GM21529 (cell line): ENCODE data around the gene GABBR2.
"Not testable (repeated sequence)": the region's sequence is repeated elsewhere in the genome, so short reads cannot be mapped to it uniquely, and the experiment has no call there.

Experiments used
- ATAC-seq: cut with Tn5 transposase; IDR thresholded peaks from one replicate; pipeline ENCODE4 v1.9.1; 2021; ENCODE audit not compliant: unreplicated experiment

Gene GABBR2

DNA sequence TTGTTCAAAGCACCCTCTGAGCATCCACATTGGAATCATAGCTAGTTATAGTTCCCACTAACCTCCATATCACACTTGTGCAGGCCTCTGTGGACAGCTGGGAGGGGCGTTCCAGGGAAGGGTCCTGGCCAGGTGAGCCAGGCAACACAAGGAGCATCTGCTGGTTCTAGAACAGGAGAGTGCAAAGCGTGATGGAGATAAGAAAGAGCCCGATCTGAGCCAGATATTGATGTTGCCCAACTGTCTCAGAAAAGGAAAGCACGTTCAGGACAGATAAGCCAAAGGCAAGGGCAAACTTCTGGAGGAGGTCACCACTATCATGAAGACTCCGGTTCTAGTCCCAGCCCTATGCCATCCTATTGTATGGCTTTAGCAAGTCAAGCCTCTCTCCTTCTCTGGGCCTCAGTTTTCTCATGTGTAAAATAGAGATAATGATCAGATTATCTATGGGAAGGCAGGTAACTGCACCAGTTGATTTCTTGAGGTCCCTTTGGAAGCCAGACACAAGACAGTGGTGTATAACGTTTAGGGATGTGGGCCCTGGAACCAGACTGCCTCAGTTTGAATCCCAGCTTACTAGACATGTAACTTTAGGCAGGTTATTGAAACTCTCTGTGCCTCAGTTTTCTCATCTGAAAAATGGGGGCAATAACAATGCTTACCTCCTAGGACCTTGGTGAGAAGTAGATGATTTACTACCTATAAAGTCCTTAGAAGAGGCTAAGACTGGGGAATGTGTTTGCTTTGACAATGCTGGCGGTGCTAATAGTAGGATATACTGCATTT lies 19.8 kb downstream of the GABBR2 start:
- ATAC-seq, result no peak

DNA sequence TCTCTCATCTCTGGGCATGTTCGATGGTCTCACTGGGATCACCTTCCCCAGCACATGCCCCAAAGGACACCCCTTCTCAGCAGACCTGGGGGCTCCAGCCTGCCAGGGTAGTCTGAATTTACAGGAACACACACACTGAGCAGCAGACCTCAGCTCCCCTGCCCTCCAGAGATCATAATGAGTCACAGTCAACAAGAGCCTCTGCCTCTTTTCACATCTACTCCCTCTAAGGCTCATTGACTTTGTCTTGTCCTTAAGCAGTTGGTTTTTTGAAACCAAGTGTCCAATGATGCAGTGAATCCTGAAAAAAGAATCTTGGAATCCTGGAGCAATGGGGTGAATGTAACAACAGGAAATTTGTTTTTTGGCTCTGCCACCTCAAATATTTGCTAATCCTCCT lies 20.8 kb downstream of the GABBR2 start:
- ATAC-seq, result no peak

DNA sequence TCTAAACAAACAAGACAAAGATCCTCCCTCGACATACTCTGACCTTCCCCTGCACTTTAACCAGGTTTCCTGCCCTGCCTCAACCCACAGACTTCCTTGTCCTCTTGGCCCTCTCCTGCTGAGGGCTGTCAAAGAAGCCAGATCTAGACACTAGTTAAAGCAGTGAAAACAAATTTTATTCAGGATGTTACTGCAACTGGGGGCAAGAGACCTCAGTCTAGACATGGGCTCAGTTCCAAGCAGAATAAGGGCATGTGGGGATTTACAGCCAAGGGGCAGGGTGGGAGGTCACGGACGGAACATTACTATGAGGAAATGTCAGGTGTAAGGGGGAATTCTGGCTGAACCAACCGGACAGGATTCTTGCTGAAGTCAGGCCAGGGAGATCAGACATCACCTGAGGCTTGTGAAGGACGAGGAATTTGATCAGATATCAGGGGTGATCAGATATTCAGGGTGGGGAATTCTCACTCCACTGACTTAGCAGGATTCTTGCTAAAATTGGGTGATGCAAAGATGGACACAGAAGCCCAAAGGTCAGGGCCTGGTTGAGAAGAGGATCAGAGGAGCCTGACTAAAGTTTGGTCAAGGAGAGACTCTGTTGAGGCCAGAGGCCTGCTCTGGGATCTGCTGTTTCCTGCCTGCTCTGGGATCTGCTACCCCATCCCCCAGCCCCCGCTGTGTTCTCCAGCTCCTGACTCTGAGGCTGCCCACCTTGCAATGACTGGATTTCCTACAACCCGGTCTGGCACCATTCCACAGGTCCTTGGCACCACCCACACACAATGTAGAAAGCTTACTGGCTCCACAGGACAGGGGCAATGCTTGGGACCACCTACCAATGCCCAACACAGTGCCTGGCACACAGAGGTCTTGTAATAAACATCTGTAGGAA lies 21.5 kb downstream of the GABBR2 start:
- no peak for ATAC-seq

DNA sequence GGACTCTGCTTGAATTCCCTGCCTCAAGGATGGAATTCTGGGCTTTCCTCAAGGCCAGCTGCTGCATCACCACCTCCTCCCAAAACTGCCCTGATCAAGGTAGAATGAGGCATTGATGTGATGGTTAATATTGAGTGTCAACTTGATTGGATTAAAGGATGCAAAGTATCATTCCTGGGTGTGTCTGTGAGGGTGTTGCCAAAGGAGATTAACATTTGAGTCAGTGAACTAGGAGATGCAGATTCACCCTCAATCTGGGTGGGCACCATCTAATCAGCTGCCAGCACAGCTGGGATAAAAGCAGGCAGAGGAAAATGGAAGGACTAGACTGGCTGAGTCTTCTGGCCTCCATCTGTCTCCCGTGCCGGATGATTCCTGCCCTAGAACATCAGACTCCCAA lies 23.9 kb downstream of the GABBR2 start:
- ATAC-seq, result not testable (repeated sequence)

DNA sequence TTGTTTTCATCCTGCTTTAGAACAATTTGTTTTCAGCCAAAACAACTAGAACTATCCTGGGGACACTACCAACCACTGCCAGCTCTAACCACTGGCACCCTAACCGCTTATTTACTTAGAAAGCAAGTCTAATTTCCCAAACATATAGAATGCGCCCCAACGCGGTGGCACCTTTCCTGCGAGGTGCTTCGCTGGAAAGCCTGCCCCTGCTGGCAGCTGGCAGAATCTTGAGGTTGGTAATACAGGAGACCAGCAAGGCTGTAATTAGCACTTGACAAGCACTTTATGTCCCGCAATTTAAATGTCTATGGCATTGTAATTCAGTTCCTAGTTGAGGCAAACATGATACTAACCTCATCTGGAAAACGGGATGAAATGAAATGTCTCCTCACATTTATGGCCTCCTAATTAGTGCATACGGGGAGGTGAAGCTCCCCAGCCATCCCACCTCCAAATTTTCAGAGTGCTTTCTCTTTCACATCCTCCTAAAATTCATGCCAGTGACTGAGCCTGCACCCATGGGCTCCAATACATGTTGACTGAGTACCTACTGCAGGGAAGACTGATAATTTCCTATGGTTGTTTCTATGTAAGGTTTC lies 30.4 kb downstream of the GABBR2 start:
- no peak for ATAC-seq

DNA sequence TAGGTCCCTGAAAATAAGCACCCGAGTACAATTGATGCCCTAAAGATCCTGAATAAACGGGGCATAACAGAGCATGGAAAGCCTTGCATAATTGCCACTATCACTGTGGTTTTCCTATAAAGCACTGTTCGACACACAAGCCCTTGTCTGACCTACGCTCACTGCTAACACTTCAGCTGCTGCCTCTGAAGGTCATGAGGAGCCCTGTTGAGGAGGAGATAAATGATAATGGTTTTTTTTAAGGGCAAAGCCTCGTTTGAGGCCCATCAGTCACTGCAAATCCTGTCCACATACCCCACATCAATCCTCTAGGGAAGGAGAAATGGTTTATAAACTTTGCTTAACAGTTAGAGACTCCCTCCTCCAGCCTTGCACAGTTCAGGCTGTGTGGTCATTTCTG lies 35.1 kb downstream of the GABBR2 start:
- ATAC-seq, result no peak

DNA sequence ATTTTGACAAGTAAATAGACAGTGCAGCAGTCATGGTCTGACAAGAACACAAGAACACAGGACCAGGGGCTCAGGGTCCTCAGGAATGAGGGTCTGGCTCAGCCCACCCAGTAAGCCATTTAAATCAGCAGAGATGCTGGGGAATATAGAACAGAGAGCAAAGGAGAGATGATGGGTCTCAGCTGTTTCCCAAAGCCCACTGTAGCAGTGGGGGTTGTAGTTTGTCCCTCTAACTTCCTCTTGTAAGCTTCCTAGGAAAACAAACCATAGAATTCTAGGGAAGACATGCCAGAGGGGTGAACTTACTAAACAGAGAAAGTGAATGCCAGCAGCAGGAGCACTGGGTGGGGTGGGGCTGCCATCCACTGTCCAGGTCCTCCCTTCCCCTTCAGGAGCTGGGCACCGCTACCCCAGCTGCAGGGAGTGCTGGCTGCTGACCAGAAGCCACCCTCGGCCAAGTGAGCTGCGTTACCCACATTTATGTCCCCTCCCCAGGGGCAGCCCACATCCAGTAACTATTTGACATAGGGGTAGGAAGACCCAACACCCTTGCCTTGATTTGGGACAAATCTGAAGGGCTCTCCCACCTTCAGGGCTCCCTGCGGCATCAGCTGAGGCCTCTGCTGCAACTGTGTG lies 41.6 kb downstream of the GABBR2 start:
- no peak for ATAC-seq

DNA sequence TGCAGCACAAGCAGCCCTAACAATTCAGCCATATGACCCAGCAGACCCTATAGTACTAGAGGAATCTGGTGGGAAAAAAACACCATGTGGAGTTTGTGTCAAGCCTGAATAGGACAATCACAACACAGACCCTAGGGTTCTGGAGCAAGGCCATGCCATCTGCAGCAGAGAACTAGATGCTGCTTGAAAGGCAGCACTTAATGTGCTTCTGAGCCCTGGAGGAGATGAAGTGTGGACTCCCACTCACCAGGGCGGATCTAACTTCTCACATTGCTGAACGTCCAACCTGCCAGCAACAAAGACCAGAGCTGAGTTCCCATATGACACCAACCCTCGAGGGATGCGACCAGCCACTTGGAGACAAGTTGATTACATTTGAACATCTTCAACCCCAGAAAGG lies 43.2 kb downstream of the GABBR2 start:
- no peak for ATAC-seq

DNA sequence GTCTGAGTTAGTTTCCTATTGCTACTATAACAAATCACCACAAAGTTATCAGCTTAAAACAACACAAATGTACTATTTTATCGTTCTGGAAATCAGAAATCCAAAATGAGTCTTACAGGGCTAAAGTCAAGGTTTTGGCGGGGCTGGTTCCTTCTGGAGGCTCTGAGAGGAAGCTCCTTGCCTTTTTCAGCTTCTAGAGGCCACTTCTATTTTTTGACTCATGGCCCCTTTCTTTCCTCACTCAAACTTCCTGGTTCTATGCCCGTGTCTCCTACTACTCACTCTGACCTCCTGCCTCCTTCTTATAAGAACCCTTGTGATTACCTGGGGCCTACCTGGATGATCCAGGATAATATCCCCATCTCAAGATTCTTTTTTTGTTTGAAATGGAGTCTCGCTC lies 48.2 kb downstream of the GABBR2 start:
- no peak for ATAC-seq

DNA sequence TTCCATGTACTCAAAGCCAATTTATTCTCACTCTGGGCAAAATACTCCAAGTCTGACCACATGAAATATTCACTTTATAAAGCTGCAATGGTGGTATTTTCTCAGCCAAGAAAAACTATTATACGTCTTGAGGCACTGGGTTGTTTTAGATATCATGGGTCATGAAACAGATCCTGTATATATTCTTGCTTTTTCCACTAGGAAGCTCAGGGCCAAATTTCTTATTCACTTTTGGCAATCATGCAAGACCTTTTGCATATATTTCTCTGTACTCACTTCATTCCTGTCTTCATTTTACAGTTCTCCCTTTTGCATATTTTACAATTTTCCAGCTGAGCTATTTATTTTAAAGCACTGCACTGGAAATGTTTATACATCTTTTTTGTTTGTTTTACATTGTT lies 49.8 kb downstream of the GABBR2 start:
- ATAC-seq, result no peak

DNA sequence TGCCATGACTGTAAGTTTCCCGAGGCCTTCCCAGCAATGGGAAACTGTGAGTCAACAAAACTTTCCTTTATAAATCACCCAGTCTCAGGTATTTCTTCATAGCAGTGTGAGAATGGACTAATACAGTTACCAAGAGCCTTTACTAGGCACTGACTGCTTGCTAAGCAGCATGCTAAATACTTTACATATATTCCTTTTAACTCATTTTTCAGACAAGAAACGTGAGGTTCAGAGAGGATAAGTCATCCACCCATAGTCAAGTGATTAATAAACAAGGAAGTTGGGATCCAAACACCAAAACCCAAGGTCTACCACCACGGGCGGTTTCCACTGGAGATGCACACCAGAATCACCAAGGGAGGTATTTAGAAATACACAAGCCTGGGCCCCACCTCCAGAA lies 50.8 kb downstream of the GABBR2 start:
- no peak for ATAC-seq

DNA sequence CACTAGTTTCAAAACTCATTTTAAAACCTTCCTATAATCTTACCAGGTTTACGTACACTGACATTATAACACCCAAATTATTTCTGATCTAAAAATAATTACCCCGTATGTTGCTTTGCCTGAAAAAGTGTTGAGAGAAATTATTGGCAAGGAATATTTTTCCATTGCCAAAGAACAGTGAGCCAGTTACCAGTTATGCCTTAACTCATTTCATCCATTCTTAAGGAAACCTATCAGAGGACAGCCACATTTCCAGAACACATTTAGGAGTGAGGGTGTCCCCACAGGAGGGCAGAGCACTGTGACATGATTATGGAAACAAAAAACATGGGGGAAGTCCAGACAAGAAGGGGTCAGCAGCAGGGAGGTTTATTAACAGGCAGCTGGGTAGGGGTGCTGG lies 52.2 kb downstream of the GABBR2 start:
- no peak for ATAC-seq

DNA sequence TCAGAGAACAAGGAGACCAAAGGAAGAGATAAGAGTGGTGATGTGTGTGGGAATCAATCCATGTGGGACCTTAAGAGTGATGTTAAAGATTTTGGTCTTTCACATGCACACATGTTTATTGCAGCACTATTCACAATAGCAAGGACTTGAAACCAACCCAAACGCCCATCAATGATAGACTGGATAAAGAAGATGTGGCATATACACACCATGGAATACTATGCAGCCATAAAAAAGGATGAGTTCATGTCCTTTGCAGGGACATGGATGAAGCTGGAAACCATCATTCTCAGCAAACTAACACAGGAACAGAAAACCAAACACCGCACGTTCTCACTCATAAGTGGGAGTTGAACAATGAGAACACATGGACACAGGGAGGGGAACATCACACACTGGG lies 53.3 kb downstream of the GABBR2 start:
- not testable (repeated sequence) for ATAC-seq

DNA sequence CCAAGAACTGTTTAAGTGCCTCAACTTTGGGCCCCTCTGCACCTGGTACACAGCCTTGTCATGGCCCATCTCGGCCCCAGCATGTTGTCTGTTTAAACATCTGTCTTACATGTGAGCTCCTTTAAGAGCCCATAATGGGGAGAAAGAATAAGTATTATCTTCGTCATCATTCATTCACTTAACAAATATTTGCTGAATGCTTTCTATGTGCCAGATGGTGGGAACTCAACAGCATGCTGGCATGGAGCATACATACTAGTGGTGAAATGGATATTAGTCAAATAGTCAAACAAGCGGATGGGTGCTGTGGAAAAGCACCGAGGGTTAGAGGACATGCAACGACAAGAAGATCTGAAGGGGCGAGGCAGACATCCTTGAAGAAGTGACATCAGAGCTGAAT lies 54.5 kb downstream of the GABBR2 start:
- no peak for ATAC-seq

DNA sequence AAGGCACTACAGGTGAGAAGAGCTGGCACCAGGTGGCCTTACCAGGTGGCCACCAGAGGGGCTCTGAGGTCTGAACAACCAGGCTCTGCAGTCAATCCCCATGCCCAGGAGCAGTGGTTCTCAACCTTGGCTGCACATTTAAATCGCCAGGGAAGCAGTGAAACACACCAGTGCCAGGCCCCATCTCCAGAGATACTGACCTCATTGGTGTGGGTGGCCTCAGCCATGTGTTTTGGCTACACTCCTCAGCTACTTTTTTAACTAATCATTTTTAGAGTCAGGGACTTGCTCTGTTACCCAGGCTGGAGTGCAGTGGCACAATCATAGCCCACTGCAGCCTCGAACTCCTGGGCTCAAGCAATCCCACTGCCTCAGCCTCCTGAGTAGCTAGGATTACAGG lies 56.0 kb downstream of the GABBR2 start:
- ATAC-seq, result no peak

DNA sequence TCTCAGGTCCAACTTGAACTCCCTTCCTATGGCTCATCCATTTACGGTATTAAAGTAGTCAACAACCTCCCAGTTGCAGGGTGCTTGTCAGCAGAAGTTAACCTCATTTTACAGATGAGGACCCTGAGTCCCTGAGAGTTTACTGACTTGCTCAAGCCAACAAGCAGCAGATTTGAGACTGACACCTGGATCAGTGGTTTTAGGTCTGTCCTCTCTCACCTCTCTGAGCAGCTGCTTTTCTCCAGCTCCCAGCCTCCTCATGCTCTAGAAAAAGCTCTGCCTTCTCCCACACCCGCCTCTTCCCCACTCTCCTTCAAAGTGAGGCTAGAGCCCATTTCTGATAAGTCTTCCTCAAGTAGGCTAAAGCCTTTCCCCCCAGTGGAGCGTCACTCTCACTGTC lies 56.4 kb downstream of the GABBR2 start:
- no peak for ATAC-seq

DNA sequence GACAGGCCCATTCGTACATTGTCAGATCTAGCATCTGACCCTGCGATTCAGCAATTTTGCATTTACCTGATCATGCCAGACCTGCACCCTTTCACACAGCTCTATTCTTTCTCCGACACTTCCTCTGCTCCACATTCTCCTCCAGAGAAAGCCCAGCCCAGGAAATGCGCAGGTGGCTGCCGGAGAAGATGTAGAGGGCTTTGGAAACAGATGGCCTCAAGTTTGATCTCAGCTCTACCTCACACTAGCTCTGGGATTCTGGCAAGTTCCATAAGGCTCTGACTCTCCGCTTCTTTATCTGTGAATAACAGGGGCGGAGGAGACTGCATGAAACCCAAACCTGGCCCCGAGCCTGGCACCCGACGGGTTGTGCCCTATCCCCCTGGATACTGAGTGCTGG lies 61.5 kb downstream of the GABBR2 start:
- no peak for ATAC-seq

DNA sequence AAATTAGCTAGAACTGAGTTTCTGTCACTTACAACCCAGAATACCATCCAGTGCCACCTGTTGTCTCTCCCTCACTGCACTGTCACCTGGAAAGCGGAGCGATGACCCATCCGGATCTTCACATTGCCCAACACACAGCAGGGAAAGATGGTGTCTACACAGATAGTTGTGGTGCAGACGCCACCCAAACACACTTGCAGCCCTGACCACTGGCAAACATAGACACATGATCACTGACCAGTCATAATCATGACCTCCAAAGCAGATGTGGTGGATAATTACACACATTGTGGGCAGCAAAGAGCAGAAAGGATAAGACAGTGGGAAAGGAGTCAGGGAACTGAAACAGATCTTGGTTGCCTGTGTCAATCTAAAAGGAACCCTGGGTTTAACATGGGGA lies 64.7 kb downstream of the GABBR2 start:
- no peak for ATAC-seq

DNA sequence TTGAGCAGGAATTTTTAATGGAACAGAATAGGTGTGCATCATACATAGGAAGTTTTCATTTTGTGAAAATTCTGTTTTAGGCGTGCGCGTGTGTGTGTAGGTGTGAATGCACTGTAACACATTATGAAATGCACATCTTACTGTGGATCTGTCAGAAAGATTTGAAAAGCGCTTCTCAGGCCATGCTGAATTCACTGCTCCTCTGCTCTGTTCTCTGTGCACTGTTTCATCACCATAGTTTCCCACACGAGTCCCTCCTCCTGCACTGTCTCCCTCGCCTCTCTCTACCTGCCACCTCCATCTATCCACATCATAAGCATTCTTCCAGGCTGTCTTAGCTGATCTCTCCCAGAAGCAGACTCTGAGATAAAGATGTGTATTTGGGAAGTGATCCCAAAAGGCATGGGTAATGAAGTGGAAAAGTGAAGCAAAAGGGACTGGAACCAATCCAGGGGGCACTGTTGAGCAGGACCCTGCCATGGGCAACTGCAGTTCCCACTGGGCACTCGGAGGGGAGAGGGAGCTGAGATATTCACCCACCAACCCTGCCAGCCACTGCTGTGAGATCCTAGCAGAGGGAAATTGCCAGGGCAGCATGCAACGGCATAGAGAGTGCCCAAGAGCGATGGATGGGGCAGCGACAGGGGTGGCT lies 65.9 kb downstream of the GABBR2 start:
- ATAC-seq, result no peak

DNA sequence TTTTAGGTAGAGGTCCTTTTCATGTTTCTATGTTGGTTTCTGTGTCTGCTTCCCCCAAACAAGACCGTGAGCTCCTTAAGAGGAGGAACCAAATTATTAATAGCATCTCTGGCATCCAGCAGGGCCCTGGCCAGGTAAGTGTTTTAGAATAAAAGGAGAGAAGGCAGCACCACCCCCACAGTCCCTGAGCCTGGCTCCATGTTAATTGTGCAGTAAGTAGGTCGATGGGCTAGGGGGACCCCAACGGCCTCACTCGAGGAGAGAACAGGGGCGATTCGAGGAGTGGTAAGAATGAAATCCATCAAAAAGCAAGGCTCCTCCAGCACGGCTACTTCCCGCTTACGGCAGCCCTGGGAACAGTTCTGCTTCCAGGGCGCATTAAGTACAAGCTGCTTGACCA lies 67.0 kb downstream of the GABBR2 start:
- ATAC-seq, result no peak

DNA sequence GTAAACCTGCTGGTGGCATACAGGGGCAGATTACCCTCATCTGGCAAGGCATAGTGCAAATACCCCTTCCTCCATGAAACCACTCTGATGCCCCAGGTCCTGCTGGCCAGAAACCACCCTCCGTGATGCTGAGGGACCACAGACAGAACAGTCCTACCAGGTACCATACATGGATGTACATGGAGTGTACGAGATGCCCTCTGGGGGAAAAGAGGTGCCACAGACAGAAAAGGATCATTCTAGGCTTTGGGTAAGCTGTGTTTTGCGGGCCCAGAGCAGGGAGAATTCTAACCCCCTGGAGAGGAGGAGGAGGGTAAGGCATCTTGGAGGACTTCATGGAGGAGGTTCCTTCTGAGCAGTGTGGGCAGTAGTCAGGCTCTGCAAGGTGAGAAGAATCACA lies 68.3 kb downstream of the GABBR2 start:
- no peak for ATAC-seq
